GM21528 (cell line): ENCODE measurements around the gene BTBD9.

ENCODE experiments used
- ATAC-seq: cut with Tn5 transposase; IDR thresholded peaks from one replicate; pipeline ENCODE4 v1.9.1; 2021; ENCODE audit warnings: mild to moderate bottlenecking, moderate library complexity; ENCODE audit not compliant: unreplicated experiment, low FRiP score

Gene BTBD9

DNA sequence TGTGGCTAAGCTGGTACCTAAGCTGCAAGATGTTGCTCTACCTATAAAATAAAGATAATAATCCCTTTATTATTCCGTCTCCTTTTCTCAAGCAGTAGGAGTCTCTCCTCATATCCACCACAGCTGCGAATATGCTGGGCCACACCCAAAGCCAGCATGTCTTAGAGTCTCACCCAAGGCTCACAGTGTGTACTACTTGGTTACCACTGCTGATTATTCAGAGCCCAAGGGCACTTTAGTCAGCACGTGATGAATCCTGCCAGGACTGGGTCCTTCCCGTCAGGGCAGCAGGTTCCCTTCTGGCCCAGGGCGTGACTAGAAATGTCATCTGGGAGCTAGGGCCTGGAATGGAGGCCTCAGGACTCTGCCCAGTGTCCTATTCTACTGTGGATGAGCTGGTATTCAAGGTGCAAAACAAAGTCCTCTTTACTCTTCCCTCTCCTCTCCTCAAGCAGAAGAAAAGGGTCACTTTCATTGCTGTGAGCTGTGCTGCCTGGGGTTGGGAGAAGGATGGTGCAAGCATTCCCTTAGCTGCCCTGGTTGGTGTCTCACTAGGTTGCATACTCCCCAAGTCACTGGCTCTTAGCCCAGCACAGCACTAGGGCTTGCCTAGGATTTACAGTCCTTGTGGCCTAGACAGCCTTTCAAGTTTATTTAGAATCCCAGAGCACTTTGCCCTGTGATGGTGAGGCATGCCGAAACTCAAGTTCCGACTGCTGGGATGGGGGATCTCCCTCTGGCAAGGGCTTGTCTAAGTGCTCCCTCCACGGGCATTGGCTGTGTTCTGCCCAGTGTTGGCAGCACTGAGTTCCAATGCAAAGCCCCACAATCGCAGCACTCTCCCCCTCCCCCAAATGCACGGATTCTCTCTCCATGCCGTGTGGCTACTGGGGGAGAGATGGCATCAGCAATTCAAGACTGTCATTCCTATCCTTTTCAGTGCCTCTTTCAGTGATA, 320.2 kb downstream of the BTBD9 start:
- ATAC-seq: no peak

DNA sequence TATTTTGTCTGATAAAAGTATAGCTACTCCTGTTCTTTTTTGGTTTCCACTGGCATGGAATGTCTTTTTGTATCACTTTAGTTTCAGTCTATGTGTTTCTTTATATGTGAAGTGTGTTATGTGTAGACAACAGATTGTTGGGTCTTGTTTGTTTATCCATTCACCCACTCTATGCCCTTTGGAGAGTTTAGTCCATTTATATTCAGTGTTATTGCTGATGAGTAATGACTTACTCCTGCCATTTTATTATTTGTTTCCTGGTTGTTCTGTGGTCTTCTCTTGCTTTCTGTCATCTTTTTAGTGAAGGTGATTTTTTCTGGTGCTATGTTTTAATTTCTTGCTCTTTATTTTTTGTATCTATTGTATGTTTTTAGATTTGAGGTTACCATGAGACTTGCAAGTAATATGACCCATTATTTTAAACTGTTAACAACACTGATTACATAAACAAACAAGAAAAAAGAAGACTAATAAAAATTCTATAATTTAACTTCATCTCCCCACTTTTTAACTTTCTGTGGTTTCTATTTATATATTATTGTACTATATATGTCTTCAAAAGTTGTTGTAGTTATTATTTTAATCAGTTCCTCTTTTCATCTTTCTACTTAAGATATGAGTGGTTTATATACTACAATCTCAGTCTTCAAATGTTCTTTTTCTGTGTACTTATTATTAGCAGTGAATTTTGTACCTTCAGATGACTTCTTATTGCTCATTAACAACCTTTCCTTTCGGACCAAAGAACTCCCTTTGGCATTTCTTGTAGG, 323.4 kb downstream of the BTBD9 start:
- ATAC-seq: no peak

DNA sequence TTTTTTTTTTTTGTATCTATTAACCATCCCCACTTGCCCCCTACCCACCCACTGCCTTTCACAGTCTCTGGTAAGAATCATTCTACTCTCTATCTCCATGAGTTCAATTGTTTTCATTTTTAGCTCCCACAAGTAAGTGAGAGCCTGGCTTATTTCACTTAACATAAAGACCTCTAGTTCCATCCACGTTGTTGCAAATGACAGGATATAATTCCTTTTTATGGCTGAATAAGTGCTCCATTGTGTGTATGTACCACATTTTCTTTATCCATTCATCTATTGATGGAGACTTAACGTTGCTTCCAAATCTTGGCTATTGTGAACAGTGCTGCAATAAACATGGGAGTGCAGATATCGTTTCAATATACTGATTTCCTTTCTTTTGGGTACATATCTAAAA, 328.5 kb downstream of the BTBD9 start:
- ATAC-seq: no peak

DNA sequence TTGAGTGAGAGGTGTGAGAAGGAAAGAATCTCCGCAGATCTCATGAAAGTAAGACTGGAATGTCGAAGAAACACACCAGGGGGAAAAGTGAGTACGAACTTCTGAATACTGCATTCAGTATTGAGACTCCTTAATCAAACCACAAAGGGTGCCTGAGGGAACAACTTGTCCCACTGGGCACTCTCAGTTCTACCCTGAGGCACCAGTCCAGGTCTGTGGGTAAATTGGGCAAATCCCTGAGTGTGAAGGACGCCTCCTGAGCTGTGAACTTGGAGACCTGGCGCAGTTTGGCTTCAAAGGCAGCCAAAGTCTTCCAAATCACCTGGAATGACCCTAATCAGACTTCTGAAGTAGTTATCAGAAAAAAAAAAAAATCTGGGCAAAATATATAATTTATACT, 329.7 kb downstream of the BTBD9 start:
- ATAC-seq: no peak

DNA sequence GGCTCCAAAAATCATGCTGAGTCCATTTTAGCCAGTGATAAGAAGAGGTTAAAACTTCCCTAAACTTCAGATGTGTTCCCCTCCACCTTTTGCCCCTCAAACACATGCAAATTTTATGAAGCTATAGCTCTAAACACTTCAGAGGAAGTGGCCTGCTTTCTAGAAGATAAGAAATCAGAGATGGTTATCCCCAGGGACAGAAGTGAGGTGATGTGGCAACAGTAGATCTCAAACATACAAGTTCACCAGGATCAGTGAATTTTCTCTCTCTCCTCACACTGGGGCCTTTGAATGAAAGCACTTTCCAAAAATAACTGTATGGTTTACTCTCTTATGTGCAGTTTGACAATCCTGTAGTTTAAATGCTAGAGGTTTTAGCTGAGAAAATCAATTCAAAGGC, 332.0 kb downstream of the BTBD9 start:
- peak; percentile 78 for ATAC-seq

DNA sequence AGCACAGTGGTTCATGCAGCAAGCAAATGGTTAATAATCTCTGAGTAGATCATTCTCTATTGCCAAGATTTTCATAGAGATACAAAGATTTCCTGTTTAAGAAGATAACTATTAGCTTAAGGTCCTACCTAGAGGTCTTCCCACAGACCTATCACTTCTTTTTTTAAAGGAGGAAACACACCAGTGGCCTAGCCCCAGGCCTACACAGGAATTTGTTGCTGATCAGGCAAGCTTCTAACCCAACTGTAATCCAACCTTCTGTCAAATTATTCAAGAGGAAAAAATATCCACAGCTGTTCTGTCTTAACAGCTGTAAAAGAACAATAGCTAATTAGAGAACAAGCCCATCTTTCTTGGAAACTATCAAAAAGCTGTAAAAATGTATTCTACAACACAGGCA, 332.8 kb downstream of the BTBD9 start:
- no peak for ATAC-seq

DNA sequence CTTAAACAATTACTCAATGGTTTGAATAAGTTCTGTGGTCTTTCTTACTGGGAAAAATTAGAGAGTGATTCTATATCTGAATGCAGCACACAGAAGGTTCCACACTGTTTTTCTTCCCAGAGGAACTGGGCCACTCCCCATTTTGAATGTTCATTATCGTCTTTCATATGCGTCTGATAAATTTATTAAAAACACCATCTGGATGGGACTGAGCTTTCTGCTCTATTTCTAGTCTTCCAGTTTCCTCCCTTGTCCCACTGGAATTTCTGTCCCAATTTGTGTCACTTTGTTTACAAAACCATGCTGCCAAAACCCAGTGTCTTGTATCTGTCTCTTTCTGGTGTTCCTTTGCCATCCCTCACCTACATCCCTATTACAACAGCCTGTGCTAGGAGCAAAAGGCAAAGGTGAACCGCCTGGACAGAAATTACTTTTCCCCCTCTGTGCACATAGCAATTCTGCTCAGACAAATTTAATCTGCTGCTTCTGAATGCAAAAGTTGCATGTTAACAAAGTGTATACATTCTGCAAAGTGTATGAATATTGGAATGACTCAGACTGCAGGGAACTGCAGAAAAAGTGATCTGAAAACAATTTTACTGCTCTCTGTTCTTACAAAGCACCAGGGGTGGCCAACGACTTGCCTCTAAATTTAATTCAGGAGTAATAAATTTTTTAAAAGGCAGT, 333.6 kb downstream of the BTBD9 start:
- ATAC-seq: no peak

DNA sequence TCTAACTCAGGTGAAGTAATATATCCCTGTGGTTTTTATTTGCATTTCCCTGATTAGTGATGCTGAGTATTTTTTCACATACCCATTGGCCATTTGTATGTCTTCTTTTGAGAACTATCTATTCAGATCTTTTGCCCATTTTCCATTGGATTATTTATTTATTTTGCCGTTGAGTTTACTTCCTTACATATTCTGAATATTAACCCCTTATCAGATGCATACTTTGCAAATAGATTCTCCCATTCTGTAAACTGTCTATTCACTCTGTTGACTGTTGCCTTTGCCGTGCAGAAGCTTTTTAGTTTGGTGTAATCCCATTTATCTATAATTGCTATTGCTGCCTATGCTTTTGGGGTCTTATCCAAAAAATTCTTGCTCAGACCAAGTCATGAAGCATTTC, 336.9 kb downstream of the BTBD9 start:
- no peak for ATAC-seq

DNA sequence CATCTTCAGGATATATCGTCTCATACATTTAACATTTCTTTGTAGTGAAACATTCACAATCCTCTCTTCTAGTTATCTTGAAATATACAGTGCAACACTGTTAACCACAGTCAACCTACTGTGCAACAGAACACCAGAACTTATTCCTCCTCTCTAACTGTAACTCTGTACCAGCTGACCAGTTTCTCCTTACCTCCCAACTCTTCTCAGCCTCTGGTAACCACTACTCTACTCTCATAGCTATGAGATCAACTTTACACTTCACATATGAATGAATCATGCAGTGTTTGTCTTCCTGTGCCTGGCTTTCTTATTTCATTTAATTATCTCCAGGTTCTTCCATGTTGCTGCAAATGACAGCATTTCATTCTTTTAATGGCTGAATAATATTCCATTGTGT, 337.6 kb downstream of the BTBD9 start:
- no peak for ATAC-seq

DNA sequence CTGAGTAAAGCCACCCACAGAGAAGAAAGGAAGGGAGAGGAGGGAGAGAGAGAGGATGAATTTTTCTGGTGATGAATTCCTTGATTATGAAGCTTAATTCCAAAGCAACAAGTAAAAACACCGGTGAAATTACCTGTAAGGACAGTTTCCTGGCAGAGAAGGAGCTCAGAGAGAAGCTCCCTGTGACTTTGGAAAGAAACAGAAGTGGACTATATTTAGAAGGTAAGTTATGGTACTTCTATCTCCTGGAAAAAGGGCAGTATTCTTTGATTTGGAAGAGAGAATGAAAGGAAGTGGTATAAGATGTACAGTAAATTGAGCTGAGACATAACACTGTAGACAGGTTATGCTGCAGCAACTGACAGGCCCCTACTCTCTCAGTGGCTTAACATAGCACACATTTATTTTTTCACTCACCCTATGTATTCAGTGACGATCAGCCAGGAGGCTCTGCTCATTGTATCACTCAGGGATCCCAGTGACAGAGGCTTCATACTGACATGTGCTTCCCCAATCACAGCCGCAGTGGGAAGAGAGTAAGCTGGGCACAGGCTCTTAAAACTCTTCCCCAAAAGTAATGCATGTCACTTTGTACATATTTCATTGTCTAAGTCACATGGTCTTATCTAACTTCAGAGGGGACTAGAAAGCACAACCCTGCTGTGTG, 349.5 kb downstream of the BTBD9 start:
- no peak for ATAC-seq

DNA sequence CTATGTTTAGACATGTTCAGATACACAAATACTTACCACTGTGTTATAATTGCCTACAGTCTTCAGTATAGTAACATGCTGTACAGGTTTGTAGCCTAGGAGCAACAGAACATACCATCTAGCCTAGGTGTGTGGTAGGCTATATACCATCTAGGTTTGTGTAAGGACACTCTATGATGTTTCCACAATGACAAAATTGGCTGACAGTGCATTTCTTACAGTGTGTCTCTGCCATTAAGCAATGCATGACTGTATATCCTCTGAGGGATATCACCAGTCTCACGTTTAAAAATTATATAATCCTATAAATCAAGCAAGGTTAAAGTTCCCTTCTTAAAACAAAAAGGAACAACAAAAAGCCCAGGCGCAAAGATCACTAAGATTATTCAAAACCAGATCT, 352.2 kb downstream of the BTBD9 start:
- ATAC-seq: no peak

DNA sequence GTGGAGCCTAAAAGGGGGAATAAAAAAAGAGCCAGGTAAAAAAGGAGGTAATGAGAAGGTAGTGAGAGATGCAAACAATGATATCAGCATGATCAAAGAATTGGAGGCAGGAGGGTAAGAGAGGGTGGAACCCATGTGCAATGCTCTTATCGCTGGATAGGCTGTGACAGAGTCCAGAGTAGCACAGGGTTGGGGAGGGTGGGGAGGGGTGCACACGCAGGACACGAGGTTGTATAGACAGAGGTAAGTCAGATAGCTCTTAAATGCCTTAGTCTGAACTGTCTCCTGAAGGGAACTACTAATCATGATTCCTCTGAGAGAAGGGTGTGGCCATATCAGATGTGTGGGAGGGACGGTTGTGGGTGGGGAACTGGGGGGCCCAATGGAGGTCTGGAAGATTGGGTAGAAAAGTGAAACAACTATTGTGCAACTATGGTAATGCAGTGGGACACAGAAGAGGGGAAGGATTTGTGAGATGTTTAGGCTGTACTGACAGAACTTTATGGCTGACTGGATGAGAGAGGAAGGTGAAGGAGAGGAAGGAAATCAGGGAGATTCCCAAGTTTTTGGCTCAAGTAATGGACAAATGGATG, 354.8 kb downstream of the BTBD9 start:
- no peak for ATAC-seq

DNA sequence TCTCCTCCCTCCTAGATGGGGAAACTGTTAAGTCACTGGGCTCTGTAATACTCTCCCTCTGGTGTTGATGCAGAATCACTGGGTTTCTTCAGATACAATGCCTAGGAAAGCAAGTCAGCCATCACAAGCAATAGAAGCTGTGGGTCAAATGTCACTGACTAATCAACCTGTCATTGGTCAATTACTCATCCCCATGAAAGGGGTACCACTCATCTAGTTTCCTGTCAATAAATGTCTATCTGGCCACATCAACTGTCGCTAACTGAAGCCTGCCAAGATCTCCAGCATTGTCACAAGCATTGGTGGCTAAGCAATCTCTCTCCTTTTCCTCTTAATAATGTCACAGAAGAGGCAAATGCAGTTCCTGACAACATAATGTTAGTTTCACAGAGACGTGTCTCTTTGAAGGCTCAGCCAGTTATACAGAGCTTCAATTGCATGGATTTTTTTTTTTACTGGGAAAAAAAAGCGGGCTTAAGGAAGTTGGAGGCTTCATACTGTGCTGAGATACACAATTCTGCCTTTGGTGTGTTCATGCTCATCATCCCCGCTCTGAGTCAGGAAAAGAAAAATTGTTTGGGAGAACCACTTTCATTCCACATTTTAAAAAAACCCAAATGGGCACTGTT, 355.9 kb downstream of the BTBD9 start:
- ATAC-seq: no peak

DNA sequence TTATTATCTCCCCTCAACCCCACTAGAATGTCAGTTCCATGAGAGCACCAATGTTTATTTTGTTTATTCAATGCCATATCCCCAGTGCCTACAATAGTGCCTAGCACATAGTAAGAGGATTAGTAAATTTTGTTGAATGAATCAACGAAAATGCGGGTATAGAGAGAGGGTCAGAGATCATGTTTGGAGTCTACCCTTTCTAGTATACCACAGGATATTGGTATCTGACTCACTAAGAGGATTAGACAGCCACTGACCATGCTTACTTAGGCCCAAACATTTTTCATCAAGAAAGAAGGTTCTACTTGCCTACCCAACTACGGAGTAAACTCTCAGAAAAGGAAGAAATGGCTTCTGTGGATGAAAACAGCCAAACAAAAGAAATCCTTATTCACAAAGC, 356.8 kb downstream of the BTBD9 start:
- ATAC-seq: no peak

DNA sequence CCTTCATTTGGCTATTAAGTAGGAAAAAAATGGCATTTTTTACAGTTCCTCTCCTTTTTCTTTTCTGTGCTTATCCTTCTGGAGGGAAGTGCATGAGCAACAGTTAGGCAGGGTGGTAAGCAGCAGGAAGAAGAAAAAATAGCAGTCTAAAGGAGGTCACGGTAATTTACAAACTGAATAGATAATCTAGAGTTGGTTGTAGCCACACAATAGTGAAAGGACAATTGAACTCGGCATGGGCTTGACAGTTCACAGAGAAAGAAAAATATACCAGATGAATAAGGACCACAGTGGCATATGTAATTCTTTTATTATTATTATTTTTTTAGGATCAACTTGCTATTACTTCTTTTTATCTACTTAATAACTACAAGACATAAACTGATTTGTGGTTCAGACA, 358.6 kb downstream of the BTBD9 start:
- no peak for ATAC-seq

DNA sequence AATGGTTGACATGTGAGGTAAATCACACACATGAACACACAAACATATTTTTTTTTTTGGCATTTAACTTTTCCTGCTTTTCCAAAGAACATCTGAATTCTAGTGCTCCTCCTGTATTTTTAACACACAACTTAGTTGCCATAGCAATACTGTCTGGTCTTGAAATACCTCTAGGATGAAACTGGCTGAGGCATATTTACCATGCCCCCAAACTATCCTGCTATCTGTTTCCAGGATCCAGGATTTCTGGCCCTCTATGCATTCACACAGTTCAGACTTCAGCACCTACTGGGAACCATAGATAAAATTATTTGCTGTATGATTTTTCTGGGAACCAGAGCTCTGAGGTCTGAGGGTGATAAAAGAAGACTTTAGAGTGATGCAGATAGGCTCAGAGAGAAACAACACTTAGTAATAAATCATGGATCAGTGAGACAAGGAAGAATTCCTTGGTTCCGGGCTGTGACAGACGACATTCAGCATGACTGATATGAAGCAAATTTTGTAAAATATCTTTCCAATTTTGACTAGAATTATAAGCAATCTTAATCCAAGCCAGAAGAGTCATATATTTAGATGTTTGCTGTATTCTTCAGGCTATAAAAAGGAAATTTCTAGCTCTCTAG, 359.7 kb downstream of the BTBD9 start:
- no peak for ATAC-seq

DNA sequence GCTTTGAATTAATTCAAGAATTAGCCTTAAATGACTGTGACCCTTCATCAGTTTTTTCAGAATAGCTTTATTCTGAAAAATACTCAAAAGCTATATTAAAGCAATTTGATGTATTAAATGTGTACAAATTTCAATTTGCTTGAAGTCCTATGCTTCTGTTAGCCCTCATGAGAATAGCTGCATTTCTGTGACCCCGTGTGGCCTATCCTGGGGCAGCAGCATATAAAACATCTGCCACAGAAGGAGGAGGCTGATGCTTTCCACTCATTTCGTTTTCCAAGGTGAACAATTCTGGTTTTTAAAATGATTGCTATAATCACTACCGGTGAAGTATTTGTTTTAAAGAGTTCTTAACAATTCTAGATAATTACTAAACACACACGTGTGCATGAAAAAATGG, 360.3 kb downstream of the BTBD9 start:
- no peak for ATAC-seq

DNA sequence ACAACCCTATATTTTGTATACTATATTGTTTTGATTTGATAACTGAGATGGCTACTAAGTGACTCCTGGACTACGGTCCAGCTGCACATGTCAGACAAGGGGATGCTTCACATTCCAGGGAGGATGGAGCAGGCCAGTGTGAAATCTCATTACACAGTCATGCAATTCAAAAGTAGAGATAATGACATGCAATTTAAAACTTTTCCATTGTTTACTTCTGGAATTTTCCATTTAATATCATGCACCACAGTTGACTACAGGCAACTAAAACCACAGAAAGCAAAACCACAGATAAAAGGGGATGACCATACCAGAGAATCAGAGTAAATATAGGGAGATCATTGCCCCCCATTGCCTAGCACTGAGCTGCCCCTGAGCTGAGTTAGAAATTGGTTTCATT, 366.4 kb downstream of the BTBD9 start:
- no peak for ATAC-seq

DNA sequence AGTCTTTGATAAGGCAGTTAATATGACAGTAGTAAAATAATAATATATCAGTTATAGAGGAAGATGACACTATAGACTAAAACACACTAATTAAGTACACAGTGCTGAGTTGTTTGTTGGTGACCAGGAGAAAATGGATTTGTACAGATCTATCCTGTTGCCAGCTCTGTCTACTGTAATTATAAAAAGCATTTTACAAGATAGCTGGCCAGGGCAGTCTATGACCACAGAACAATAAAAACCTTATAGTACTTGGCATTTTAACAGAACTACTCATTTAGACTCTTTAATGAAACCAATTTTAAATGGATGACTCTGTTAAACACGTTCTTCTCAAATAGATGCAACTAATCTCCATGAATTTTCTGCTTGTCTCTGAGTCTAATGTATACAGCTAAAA, 367.5 kb downstream of the BTBD9 start:
- no peak for ATAC-seq
